Endothelial cell of umbilical vein (primary cell): ENCODE results near the gene MMP28. TPM values are rescaled to one million over a fixed set of nuclear protein-coding genes. Genes with fewer than 3 reads are reported as not detected.

ENCODE experiments used
- BruUV-seq: library from RNA; stranded (reverse); fragments of 400-500 nt; replicated peaks from 2 replicates; lab custom pipeline; 2021; lab: Mats Ljungman, UMichigan
- CTCF ChIA-PET: fragments of 300-600, 350-600 bp; sonication (Branson Sonifier 250); formaldehyde crosslinking; loops from one replicate; lab custom pipeline; 2021; ENCODE audit warnings: antibody characterized with exemption, inconsistent platforms; lab: Charles Lee
- POLR2A ChIA-PET: fragments of 300-600, 350-600 bp; sonication (Branson Sonifier 250); formaldehyde crosslinking; loops from one replicate; lab custom pipeline; 2021; ENCODE audit warnings: antibody characterized with exemption, inconsistent platforms; lab: Charles Lee
- DNase-seq: peaks from one replicate; pipeline ENCODE4 v3.0.0-alpha.2; 2011; ENCODE audit warnings: low read depth, low spot score
- FAIRE-seq: peaks from 2 replicates; lab custom pipeline; 2011; peaks lifted over from hg19 to GRCh38; lab: Jason Lieb, UNC
- H2AFZ ChIP-seq: 2 replicates; pipeline ENCODE4 v1.6.0; 2012; ENCODE audit warnings: low read depth, low read length, control low read depth, inconsistent platforms
- H3K27ac ChIP-seq: 2 replicates; pipeline ENCODE4 v1.5.1; 2011; ENCODE audit warnings: low read depth, mild to moderate bottlenecking, control low read depth, low read length, moderate library complexity; ENCODE audit not compliant: insufficient read depth
- H3K27me3 ChIP-seq, 2 experiments: 2 replicates each; pipeline versions ENCODE4 v1.6.0 to v1.6.1; 2011; ENCODE audit warnings: low read length in 2 of 2, mixed read lengths in 1 of 2; ENCODE audit not compliant: control insufficient read depth in 2 of 2, insufficient read depth in 2 of 2
- H3K36me3 ChIP-seq, 2 experiments: 2 replicates in 1 of 2; 3 replicates in 1 of 2; pipeline ENCODE4 v1.5.1; 2011; ENCODE audit warnings: low read length in 2 of 2, mild to moderate bottlenecking in 1 of 2, moderate library complexity in 1 of 2; ENCODE audit not compliant: control insufficient read depth in 2 of 2, insufficient read depth in 2 of 2; ENCODE audit errors: extremely low read depth in 1 of 2
- H3K4me1 ChIP-seq: 3 replicates; pipeline ENCODE4 v1.5.1; 2011; ENCODE audit warnings: mild to moderate bottlenecking, low read length; ENCODE audit not compliant: control insufficient read depth, insufficient read depth; ENCODE audit errors: extremely low read depth
- H3K4me2 ChIP-seq: 2 replicates; pipeline ENCODE4 v1.6.1; 2011; ENCODE audit warnings: low read length, control low read depth, mixed read lengths; ENCODE audit not compliant: insufficient read depth
- H3K4me3 ChIP-seq, 3 experiments: fragments of 200-600 bp in 1 of 3; sonication (generic), shearing (Covaris generic) in 1 of 3; replicated peaks in 1 of 3; 2 replicates each; pipeline ENCODE4 v1.5.1; 2011 to 2016; ENCODE audit warnings: control low read depth in 3 of 3, low read length in 3 of 3, mild to moderate bottlenecking in 2 of 3, inconsistent platforms in 1 of 3, low read depth in 1 of 3, moderate library complexity in 1 of 3; ENCODE audit not compliant: insufficient read depth in 1 of 3
- H3K79me2 ChIP-seq: 2 replicates; pipeline ENCODE4 v1.6.0; 2012; ENCODE audit warnings: low read length, inconsistent platforms; ENCODE audit not compliant: control insufficient read depth, insufficient read depth
- H3K9ac ChIP-seq: replicated peaks from 2 replicates; pipeline ENCODE3; 2011; ENCODE audit warnings: low read length, control low read depth; ENCODE audit not compliant: insufficient read depth; ENCODE audit errors: extremely low read depth
- H3K9me1 ChIP-seq: replicated peaks from 3 replicates; pipeline ENCODE4 v1.6.0; 2011; ENCODE audit warnings: mild to moderate bottlenecking, low read length; ENCODE audit not compliant: control insufficient read depth, insufficient read depth; ENCODE audit errors: extremely low read depth
- H3K9me3 ChIP-seq: replicated peaks from 2 replicates; pipeline ENCODE4 v1.5.1; 2012; ENCODE audit warnings: low read length, inconsistent platforms; ENCODE audit not compliant: control insufficient read depth, insufficient read depth
- H4K20me1 ChIP-seq: replicated peaks from 2 replicates; pipeline ENCODE3; 2011; ENCODE audit warnings: mild to moderate bottlenecking, low read length; ENCODE audit not compliant: control insufficient read depth, insufficient read depth; ENCODE audit errors: extremely low read depth
- CTCF ChIP-seq, 2 donors: IDR thresholded peaks; 1 replicate in 1 of 2; 2 replicates in 1 of 2; pipeline ENCODE4 v1.5.1; 2011; ENCODE audit warnings: low read length in 2 of 2, mild to moderate bottlenecking in 2 of 2, moderate library complexity in 2 of 2, control low read depth in 1 of 2, inconsistent platforms in 1 of 2, low read depth in 1 of 2; ENCODE audit not compliant: insufficient read depth in 1 of 2; ENCODE audit errors: extremely low read depth in 1 of 2
- EZH2 ChIP-seq: IDR thresholded peaks from 2 replicates; pipeline ENCODE4 v1.6.1; 2012; ENCODE audit warnings: borderline replicate concordance, low read depth, mild to moderate bottlenecking, moderate library complexity, low read length, inconsistent platforms; ENCODE audit not compliant: severe bottlenecking
- FOS ChIP-seq: IDR thresholded peaks from 2 replicates; pipeline ENCODE4 v1.6.1; 2011; ENCODE audit warnings: mild to moderate bottlenecking, low read length, moderate library complexity, borderline replicate concordance; ENCODE audit not compliant: insufficient read depth
- GATA2 ChIP-seq: IDR thresholded peaks from 2 replicates; pipeline ENCODE4 v1.7.0; 2011; ENCODE audit warnings: low read depth, mild to moderate bottlenecking, moderate library complexity, mixed read lengths, low read length; ENCODE audit not compliant: insufficient read length, insufficient read depth
- JUN ChIP-seq: IDR thresholded peaks from 2 replicates; pipeline ENCODE4 v1.6.1; 2011; ENCODE audit warnings: borderline replicate concordance, low read depth; ENCODE audit not compliant: insufficient read length, insufficient read depth
- MAX ChIP-seq: IDR thresholded peaks from 2 replicates; pipeline ENCODE4 v1.6.1; 2011; ENCODE audit not compliant: insufficient read depth, insufficient read length
- MYC ChIP-seq: IDR thresholded peaks from one replicate; pipeline ENCODE4 v1.6.1; 2011; ENCODE audit warnings: mild to moderate bottlenecking, low read depth, low read length
- POLR2A ChIP-seq: IDR thresholded peaks from 2 replicates; pipeline ENCODE4 v1.6.1; 2012; ENCODE audit warnings: low read depth, mild to moderate bottlenecking, control low read depth, low read length
- POLR2AphosphoS5 ChIP-seq: IDR thresholded peaks from 2 replicates; pipeline ENCODE4 v1.6.1; 2012; ENCODE audit warnings: low read depth, mild to moderate bottlenecking, control low read depth, low read length, moderate library complexity; ENCODE audit not compliant: insufficient read depth
- dilution Hi-C: fragments of 300-500 bp; cut with MboI; formaldehyde crosslinking; loops from one replicate; pipeline ENCODE4 v1.15.0; 2019; ENCODE audit warnings: low sequenced_read_pairs; ENCODE audit not compliant: extremely low pct_ligation_motif_present
- intact Hi-C: fragments of 100-400 bp; cut with micrococcal nuclease; formaldehyde crosslinking; loops from one replicate; pipeline ENCODE4 v1.10.0; 2022
- polyA plus RNA-seq, 4 experiments: library from polyadenylated mRNA; depleted of rRNA in 3 of 4; stranded (reverse) in 3 of 4; unstranded in 1 of 4; fragments of >200 nt; gene quantifications; 2 replicates each; pipeline versions ENCODE4 v1.2.1 to v1.2.3, GENCODE V29; 2011 to 2012; ENCODE audit warnings: missing spikeins in 1 of 4
- total RNA-seq: library from RNA; stranded (reverse); gene quantifications from 2 replicates; pipeline ENCODE4 v1.2.3, GENCODE V29; 2021

Gene MMP28
- total and polyA plus RNA-seq, 2 donors (not counting 3 experiments of a cell fraction or from before 2014, with no cell fraction given) = 6.1 to 7.1 TPM

GRCh38 chr17:35717475-35717874, 78.0 kb downstream of the MMP28 start:
- peaks cover 14% of the 10 kb centered on the region for H3K4me1 ChIP-seq
- H3K79me2 ChIP-seq = no peaks in the 10 kb centered on the region
- no peaks in the 10 kb centered on the region for H3K9me3 ChIP-seq
- no peak for TF ChIP-seq EZH2
- no peak for TF ChIP-seq FOS
- no peak for TF ChIP-seq POLR2A
- TF ChIP-seq JUN = no peak
- no peak for TF ChIP-seq GATA2
- TF ChIP-seq MYC = no peak
- TF ChIP-seq POLR2AphosphoS5 = no peak
- no peak for TF ChIP-seq MAX
- TF ChIP-seq CTCF (IDR thresholded peaks at IDR 0.05; ENCODE audit: extremely low read depth in 1 of 2, insufficient read depth in 1 of 2, low read depth in 1 of 2, low read length in 2 of 2) = no peak
- no peak overlapping the region for H3K9ac ChIP-seq
- ChIA-PET POLR2A (no interaction called here), CTCF (interaction anchor here (1.1 to 1.6 kb wide), 2 partner anchors 11 to 30 kb away, joined by 3 to 7 read pairs; no protein-coding TSS in a partner anchor)
- H3K4me3 ChIP-seq = no peak overlapping the region
- H3K27me3 ChIP-seq = no peaks in the 10 kb centered on the region
- H3K4me2 ChIP-seq = no peak overlapping the region
- no peaks in the 10 kb centered on the region for H3K9me1 ChIP-seq
- peaks cover 8 to 10% of the 10 kb centered on the region in 2 experiments for H3K36me3 ChIP-seq
- DNase-seq (no peak), FAIRE-seq (no peak)
- peaks cover 2% of the 10 kb centered on the region for H4K20me1 ChIP-seq
- H3K27ac ChIP-seq = no peak overlapping the region
- dilution Hi-C loops (no loop called here), intact Hi-C loops (no loop called here)
- BruUV-seq = no TSS peak
- no peak overlapping the region for H2AFZ ChIP-seq
